ENCODE data around the gene CEP164. TPM values are rescaled to one million over a fixed set of nuclear protein-coding genes. Genes with fewer than 3 reads are reported as not detected.
"Not testable (repeated sequence)": the region's sequence is repeated elsewhere in the genome, so short reads cannot be mapped to it uniquely, and the experiment has no call there.

Gene CEP164
- total RNA-seq, 1 donor = 17.2 TPM

DNA sequence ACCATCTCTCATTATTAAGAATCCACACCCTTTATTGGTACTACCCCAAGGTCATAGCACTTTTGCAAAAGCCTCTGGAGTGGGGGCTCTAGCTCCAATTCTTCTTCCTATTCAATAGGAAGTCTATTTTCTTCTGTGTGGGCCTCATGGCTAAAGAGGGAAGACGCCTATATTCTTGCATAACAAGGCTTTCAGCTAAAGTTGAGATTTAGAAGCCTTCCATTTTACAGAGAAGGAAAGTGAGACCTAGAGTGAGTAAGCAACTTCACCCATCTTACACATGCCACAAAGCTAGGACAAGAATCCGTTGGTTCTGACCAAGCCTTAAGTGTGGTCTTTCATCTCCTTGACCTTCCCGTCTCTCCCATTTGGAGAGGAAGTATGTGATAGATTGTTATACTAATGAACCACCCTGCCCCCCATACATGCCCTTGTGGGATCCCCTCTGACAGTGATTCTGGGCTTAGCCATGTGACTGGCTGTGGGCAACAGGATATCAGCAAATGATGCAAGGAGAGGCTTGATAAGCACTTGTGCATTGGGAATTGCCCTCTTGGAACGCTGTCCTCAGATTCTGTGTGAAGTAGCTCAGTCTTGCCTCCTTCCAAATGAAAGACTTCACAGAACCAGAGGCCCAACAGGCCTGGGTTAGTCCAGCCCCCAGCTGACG lies 23.9 kb upstream of the CEP164 start:
- DNase-seq (ENCODE audit: low read depth in 2 of 3, low spot score in 2 of 3) = no peak

DNA sequence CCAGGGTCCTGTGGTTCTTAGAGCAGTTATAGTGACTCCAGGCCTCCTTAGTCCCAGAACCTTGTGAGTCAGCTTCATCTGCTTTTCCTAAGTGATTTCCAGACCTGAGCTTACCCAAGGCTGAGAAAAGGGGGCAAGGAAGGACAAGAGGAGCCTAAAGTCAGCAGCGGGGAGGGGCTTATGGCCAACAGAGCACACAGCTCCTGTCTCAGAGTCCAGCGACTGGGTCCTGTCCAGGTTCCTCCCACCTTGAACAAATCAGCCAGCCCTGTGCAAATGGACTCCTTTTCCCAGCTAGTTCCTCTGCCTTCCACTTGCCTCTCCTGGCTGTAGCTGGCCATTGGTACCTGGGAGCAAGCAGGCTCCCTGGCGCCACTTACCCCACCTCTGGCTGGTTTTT lies 22.5 kb upstream of the CEP164 start:
- DNase-seq (ENCODE audit: low read depth in 2 of 3, low spot score in 2 of 3) = no peak

DNA sequence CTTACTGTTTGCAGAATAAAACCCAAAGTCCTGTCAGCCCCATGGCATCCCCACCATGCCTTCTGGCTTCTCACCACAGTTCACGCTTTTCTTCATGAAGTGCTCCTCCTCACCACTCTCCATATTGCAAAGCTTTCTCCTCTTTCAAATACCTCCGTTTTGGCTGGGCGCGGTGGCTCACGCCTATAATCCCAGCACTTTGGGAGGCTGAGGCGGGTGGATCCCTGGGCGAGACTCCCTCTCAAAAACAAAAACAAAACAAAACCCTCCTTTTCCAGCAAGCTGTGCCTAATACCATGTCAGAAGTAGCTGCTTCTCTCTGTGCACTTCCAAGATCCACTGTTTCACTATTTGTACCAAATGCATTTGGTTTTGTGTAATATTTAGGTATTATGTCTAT lies 18.3 kb upstream of the CEP164 start:
- no peak for DNase-seq (ENCODE audit: low read depth in 2 of 3, low spot score in 2 of 3)

DNA sequence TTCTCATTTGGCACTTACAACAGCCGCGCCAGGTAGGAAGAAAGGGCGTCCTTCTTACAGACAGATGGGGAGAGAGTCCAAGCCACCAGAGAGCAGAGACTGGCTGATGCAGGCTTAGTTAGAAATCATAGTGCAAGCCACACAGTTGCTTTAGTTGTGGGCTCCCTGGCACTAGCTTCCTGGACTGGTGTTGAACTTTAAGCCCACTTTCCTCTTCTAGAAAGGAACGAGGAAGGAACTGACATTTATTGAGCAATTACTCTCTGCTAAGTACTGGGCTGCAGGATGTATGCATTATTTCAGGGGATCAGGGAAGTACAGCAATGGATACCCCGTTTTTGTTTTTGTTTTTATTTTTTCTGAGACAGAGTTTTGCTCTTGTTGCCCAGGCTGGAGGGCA lies 14.6 kb upstream of the CEP164 start:
- DNase-seq (ENCODE audit: low read depth in 2 of 3, low spot score in 2 of 3) = no peak

DNA sequence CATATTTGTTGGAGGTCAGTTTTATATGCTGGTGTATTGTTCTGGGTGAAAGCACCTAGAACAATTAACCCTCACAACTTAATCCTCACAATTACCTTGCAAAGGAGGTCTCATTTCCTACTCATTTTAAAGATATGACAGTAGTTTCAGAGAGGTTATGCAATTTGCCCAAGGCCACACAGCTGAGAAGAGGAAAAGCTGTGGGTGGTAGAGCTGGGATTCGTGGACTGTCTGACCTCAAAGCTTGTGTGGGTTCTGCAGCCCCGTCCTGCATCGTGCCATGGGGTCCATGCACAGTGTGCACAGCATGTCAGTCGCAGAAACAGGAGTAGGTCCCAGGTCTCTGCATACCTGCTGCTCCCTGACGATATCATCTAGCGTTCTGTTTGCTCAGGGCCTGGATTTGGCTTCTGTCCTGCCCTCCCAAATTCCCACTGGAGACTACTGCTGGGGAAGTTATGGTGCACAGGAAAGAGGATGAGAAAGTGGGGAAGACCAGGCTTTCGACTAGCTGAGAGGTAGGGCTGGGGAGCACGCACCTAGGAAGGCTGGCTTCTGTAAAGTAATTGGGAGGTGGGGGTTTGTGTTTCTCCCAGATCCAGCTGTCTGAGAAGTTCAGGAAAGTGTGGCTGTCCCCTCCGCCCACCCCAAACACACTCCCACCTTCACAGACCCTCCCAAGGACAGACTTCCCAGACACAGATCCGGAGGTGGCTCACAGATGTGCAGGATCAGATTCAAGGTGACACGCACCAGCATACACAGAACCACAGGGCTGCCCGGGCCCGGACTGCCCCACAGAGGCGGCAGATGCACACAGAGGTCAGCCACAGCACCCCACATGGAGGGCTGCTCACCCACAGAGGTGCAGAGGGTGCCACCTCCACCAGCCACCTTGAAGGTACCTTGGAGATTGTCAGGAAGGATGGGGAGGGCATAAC lies 13.6 kb upstream of the CEP164 start:
- no peak for DNase-seq (ENCODE audit: low read depth in 2 of 3, low spot score in 2 of 3)

DNA sequence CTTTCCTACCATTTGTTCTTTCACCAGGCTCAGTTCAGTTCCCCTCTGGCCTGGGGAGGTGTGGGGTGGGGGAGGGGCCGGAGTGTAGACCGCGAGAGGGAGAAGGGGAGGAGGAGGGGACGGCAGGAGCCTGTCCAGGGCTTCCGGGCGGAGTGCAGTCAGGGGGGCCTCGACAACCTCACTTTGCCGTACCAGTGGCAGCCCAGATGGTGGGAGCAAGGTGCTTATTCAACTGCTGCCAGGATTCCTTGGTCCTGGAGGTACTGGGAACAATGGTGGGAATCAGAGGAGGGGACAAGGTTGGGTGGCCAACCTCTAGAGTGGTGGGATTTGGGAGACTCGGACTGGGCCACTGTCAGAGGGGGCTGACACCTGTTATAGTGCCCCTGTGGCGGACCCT lies 12.8 kb upstream of the CEP164 start:
- peak in 2 of 3 donors; percentile 20 to 45 for DNase-seq (ENCODE audit: low read depth in 2 of 3, low spot score in 2 of 3)

DNA sequence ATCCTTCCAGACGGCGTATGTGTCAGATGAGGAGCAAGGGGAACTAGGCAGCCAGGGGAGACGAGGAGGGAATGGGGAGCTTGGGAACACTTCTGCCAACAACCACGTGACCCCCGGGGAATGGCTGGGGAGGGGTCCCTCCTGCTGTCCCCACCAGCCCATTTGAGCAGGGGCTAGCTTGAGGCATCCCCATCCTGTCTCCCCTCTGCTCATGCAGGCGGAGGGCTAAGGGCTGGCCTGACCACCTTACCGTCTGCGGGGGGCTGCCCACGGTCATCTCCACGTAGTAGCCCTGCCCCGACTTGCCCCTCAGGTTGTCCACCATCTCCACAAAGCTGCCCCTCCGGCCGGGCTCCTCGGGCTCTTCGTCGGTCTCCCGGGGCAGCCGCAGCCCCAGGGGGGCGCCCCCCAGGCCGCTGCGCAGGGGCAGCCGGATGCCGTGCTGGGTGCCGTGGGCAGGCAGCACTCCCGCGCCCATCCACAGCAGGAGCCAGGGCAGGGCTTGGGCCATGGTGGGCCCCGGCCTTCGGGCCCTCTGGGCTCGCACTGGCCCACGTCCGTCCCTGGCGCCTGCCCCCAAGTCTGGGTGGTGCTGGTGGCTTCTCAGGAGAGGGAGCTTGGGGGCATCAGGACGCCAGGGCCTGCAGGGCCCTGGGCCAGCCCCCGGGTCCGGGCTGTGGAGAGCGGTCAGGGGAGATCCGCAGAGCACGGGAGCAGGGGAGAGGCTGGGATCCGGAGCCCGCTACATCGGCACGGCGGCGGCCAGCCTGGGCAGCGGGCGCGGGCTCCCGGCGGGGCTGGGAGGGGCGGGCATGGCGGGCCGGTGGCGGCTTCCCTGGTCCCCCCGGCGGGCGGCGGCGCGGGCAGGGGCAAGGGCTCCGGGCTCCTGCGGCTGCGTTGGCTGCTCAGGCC lies 12.1 kb upstream of the CEP164 start:
- DNase-seq (ENCODE audit: low read depth in 2 of 3, low spot score in 2 of 3) = peak in 2 of 3 donors; percentile 10 to 12

DNA sequence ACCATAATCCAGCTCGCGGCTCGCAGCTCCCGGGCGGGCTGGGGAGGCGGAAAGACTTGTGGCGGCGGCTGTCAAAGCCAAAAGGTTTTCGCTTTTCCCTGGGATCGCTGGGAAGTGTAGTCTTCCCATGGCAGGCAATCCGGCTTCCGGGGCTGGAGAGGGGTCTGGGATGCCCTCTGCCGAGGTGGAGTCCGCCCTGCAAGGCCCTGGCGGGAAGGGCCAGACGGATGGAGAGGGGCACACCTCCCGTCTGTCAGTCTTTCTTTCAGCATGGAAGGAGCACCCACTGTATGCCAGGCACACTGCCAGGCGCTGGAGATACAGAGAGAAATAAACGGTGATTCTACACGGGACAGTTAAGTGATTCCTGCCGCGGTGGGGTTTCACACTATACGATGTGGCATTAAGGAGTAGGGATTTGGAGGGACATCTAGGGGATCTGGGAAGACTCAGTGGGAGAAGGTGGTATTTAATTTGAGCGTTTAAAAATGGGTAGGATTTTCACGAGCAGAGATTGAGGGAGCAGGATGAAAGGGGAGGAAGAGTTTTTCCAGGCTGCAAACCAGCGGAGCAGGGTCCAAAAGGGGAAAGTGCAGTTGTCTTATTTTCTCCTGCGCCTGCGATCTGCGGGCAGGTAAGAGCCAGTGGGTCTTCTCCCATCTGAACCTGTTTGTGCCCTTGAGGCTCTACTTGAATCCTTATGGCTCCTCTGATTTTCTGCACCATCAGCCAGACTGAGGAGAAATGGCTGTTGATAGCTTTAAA lies 11.3 kb upstream of the CEP164 start, which contains the start of gene BACE1:
BACE1 (minus strand) TSS at position 60 of the 765 bp plus-strand sequence. CDS start 461 bp downstream, outside the sequence.
- DNase-seq (ENCODE audit: low read depth in 2 of 3, low spot score in 2 of 3) = peak in 2 of 3 donors; percentile 40 to 41

DNA sequence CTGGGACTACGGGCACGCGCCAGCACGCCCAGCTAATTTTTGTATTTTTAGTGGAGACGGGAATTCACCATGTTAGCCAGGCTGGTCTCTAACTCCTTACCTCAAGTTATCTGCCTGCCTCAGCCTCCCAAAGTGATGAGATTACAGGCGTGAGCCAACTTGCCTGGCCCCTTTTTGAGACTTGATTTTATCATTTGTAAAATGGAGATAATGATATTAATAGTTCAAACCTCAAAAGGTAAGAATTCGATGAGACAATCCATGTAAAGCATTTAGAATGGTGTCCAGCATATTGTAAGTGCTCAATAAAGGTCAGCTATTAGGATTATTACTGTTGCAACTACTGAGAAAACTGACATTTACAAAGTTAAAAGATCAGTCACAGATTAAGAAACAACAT lies 8.9 kb upstream of the CEP164 start:
- DNase-seq (ENCODE audit: low read depth in 2 of 3, low spot score in 2 of 3) = no peak

DNA sequence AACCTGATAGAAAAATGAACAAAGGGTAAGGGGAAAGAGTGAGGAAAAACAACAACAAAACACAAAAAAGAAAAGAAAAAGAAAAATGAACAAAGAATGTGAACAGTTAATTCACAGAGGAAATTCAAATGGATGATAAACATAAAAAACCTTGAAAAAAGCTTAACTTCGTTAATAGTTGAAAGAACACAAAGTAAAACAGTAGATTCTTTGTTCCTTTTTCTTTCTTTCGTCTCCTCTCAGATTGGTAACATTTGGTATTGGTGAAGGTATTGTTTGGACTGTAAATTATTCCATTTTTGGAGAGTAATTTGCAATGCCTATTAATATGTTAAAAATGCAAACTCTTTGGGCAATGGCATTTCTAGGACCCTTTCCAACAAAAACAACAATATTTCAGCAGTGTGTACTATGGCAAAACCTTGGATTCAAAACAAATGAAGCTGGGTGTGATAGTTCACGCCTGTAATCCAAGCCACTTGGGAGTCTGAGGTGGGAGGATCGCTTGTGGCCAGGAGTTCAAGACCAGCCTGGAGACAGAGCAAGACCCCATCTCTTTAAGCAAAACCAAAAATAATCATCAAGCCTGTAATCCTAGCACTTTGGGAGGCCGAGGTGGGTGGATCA lies 8.3 kb upstream of the CEP164 start:
- DNase-seq (ENCODE audit: low read depth in 2 of 3, low spot score in 2 of 3) = no peak

DNA sequence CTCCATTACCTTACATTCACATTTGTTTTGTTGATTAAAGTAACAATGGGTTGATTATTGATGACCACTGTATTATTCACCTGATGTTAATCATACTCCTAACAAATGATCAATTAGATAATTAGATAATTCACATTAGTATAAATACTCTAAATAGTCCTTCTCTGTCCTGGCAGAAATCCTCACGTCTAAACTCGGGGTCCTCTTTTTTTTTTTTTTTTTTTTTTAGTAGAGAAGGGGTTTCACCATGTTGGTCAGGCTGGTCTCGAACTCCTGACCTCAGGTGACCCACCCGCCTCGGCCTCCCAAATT lies 443 bp upstream of the CEP164 start:
- DNase-seq (ENCODE audit: low read depth in 2 of 3, low spot score in 2 of 3) = not testable (repeated sequence)

DNA sequence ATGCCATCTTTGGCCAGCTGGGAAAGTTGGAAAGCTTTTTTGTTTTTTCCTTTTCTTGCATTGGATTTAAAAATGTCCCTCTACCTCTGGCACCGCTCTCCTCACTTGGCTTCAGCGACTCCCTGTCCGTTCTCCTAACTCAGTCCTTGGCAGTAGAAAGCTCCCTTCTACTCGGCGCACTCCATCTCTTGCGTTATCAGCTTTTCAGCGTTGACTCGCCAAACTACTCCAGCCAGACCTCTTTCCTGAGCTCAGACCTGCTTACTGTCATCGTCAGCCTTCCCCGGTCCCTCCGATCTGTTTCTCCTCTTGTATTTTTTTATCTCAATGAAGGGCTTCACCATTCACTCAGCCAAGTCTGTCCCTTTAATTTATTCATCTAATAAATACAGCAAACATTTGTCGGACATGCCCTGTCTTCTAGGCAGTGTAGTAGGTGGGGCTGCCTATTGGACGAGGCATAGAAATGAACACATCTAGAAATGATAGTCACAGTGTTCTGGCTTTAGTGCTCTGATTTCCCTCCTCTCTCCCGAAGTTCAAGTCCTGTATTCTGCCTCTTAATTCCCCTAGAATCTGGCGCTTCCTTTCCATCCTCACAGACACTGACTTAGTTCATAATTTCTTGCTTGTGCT lies 839 bp downstream of the CEP164 start:
- DNase-seq (ENCODE audit: low read depth in 2 of 3, low spot score in 2 of 3) = peak in 2 of 3 donors; percentile 3 to 27

DNA sequence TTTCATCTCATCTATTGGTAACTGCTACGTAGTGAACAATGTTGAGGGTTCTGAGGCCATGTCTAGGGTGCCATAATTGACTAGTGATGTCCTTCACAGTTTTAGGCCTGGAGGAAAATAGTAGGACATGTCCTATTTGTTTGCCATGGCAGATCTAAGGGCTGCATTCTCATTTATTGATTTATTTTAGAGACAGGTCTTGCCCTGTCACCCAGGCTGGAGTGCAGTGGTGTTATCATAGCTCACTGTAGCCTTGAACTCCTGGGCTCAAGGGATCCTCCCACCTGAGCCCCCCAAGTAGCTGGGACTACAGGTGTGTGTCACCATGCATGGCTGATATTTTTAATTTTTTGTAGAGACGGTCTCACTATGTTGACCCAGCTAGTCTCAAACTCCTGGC lies 5.2 kb downstream of the CEP164 start:
- no peak for DNase-seq (ENCODE audit: low read depth in 2 of 3, low spot score in 2 of 3)

DNA sequence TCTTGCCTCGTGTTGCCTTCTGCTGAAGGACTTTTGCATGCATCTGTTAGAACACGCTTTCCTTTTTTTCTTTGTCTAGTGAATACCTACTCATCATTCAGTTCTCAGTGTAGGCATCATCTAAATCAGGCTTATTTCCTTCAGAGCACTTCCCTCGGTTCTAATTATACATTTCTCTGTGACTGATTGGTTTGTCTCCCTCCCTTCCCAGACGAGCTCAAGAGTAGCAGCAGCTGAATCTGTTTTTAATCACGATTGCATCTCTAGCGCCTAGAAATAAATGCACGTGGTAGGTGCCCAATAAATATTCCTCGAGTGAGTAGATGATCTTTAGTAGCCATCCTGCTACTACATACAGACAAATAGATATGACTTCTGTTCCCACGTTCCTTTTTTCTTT lies 6.3 kb downstream of the CEP164 start:
- no peak for DNase-seq (ENCODE audit: low read depth in 2 of 3, low spot score in 2 of 3)

DNA sequence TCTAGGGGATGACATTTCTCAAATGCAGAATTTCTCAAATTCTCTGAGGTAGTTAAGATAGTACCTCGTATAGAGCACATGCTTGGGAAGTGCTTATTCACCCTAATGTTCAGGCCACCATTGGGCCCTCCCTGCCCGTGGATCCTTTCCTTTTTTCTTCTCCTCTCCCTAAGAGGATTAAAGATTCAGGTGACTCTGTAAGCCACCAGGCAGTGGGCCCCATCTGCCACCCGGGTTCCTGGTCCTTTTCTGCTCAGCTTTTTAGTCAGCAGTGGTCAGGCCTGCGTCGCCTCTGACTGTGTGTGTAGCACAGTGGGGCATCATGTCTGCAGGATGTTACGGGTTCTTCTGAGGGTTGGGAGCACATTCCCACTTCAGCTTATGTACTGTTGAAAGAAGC lies 7.2 kb downstream of the CEP164 start:
- no peak for DNase-seq (ENCODE audit: low read depth in 2 of 3, low spot score in 2 of 3)

DNA sequence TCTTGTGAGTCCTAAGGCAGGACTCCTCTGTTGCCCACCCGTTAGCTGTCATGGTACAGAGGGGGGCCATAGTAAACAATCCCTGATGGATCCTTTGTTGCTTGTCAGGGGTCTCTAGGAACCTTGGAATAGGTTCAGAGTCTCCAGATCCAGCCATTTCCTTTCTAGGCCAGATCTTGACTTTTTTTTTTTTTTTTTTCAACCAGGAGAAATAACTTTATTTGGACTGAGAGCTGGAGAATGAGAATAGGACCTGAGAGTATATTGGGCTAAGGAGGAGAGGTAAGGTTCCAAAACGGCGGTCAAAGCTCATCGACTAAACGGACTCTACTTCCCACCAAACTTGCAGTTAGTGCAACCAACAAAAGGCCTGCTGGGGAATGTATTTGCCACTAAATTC lies 7.7 kb downstream of the CEP164 start:
- no peak for DNase-seq (ENCODE audit: low read depth in 2 of 3, low spot score in 2 of 3)

DNA sequence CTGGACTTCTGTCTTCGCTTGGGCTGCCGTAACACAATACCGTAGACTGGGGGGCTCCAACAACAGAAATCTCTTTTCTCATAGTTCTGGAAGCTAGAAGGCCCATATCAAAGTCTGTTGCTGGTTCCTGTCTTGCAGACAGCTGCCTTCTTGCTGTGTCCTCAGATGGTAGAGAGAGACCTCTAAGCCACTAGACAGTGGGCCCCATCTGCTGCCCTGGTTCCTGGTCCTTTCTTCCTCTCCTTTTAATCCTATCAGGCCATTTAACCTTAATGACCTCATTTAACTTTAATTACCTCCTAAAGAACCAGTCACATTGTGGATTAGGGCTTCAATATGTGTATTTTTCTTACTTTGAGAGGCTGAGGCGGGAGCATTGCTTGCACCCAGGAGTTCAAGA lies 9.4 kb downstream of the CEP164 start:
- DNase-seq (ENCODE audit: low read depth in 2 of 3, low spot score in 2 of 3) = no peak

DNA sequence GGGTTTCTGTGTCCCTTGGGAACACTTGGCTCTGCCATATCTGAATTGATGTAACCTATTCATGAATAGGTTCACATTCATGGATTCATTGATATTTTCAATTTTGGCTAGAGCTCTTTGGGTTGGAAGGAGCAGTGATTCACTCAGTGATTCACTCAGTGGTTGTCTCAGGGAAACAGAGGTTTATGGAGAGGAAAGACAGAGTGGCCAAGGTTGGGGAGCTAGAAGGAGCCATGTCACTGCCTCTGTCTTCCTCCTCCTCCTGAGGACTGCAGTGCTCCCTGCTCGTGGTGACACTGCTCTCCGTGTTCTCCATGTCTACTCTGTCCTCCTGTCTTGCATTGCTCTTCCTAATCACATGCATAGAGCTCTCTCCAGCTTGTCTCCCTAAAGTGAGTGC lies 17.4 kb downstream of the CEP164 start:
- DNase-seq (ENCODE audit: low read depth in 2 of 3, low spot score in 2 of 3) = no peak

DNA sequence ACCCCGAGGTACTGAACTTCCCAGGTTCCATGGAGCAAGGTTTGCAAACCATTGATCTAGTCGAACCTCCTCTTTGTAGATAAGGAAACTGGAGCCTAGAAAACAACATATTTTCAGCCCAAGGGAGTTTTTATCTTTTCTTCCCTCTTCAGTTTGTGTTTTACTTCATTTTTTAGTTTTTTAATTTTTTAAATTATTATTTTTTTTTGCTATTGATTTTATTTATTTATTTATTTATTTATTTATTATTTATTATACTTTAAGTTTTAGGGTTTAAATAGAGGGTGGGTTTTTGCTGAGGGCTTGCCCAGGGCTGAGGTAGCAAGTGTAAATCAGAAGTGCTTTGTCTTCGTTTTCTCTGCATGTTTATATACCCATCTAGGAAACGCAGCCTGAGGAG lies 26.9 kb downstream of the CEP164 start:
- DNase-seq (ENCODE audit: low read depth in 2 of 3, low spot score in 2 of 3) = no peak
